GM18517 (cell line): Measurements from ENCODE around the gene LHFPL5.

Experiments used
- ATAC-seq: cut with Tn5 transposase; IDR thresholded peaks from one replicate; pipeline ENCODE4 v1.9.1; 2021; ENCODE audit warnings: mild to moderate bottlenecking, moderate library complexity; ENCODE audit not compliant: unreplicated experiment

The LHFPL5 gene

GRCh38 chr6:35850208-35850607, 45.1 kb downstream of the LHFPL5 start:
- no peak for ATAC-seq

DNA sequence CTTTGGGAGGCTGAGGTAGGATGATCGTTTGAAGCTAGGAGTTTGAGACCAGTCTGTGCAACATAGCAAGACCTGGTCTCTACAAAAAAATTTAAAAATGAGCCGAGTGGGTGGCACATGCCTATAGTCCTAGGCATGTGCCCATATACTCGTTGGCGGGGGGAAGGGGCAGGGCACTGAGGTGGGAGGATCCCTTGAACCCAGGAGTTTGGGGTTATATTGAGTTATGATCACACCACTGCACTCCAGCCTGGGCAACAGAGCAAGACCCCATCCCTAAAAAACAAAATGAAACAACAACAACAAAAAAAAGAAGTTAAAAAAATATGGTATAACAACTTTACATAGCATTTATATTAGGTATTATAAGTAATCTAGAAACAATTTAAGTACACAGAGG, 47.8 kb downstream of the LHFPL5 start:
- ATAC-seq: no peak

DNA sequence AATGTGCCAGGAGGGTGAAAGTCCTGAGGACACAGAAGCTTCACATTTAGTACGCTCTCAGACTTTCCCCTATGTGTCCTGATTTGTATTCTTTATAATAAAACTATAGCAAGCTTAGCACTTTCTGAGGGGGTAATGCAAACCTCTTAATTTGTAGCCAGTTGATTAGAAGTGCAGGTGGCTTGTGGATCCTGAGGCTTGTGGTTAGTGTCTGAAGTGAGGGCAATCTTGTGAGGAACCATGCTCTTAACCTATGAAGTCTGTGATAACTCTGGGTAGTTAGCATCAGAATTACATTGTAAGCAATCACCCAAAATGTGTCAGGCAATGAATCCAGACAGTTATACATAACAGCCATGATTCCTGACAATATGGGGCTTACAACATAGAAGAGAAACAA, 51.1 kb downstream of the LHFPL5 start:
- no peak for ATAC-seq

DNA sequence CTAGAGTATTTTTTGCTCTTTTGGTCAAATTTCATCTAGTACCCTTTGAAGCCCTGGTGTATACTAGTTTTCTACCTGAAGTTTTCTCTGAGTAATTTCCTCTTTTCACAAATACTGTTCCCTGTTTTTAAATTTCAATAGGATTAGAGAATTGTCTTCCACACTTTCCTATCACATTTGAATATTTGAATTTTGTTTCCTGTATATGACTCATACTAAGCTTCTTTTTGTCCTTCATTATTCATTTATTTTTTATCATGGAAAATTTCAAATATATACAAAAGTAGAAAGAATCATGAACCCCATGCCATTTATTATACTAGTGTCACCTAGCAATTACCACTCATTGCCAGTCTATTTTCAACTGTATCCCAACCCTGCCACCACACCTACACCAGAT, 52.7 kb downstream of the LHFPL5 start:
- no peak for ATAC-seq

DNA sequence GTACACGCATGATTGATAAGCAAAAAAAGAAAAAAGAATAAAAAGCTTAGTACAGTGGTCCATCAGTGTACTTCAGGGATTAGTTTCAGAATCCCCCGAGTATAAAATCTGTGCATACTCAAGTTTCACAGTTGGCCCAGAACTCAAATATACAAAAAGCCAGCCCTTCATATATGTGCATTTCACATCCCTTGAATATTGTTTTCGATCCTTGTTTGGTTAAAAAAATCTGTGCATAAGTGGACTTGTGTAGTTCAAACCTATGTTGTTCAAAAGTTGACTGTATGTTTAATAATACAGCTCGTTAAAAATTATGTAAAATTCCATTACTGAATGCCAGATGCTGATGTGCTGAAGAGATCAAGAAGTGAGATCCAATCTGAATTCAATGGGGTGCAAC, 54.2 kb downstream of the LHFPL5 start:
- ATAC-seq: no peak
